Measurements from ENCODE around the gene C1QTNF12. TPM values are rescaled to one million over a fixed set of nuclear protein-coding genes. Genes with fewer than 3 reads are reported as not detected.

Gene C1QTNF12
- total RNA-seq, 1 donor from 2014 or later, result 0.28 TPM

- TF ChIP-seq EZH2 (IDR thresholded peaks at IDR 0.05) (no peak), EZH2phosphoT487 (IDR thresholded peaks at IDR 0.05) (no peak)
- TF ChIP-seq, protein P1, sequence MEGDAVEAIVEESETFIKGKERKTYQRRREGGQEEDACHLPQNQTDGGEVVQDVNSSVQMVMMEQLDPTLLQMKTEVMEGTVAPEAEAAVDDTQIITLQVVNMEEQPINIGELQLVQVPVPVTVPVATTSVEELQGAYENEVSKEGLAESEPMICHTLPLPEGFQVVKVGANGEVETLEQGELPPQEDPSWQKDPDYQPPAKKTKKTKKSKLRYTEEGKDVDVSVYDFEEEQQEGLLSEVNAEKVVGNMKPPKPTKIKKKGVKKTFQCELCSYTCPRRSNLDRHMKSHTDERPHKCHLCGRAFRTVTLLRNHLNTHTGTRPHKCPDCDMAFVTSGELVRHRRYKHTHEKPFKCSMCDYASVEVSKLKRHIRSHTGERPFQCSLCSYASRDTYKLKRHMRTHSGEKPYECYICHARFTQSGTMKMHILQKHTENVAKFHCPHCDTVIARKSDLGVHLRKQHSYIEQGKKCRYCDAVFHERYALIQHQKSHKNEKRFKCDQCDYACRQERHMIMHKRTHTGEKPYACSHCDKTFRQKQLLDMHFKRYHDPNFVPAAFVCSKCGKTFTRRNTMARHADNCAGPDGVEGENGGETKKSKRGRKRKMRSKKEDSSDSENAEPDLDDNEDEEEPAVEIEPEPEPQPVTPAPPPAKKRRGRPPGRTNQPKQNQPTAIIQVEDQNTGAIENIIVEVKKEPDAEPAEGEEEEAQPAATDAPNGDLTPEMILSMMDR (IDR thresholded peaks at IDR 0.05), result no peak
- Mint-ChIP-seq H3K36me3 (peaks cover 32% of the 10 kb centered on the region), H3K9me3 (no peaks in the 10 kb centered on the region), H3K4me3 (no peak overlapping the region), H3K27me3 (ENCODE audit: insufficient read depth, low read depth) (peaks cover 3% of the 10 kb centered on the region), H3K4me1 (peaks cover 3% of the 10 kb centered on the region), H3K27ac (no peak overlapping the region)
- Histone ChIP-seq H3K4me2 (no peak overlapping the region), H3K36me3 (no peaks in the 10 kb centered on the region), H2AFZ (replicated peaks) (no peak overlapping the region), H3K79me2 (ENCODE audit: low read depth) (peaks cover 6% of the 10 kb centered on the region), H4K20me1 (ENCODE audit: low read depth) (peaks cover 82% of the 10 kb centered on the region), H3K4me3 (no peak overlapping the region), H3K9me3 (ENCODE audit: low read depth) (no peaks in the 10 kb centered on the region), H3K4me1 (no peaks in the 10 kb centered on the region), H3K9ac (no peak overlapping the region), H3F3A (ENCODE audit: low read depth) (no peaks in the 10 kb centered on the region), H3K27ac (no peak overlapping the region), H3K27me3 (no peaks in the 10 kb centered on the region)
- no peak for DNase-seq (ENCODE audit: low spot score)
These were observed 16.2 kb upstream of the C1QTNF12 start for GRCh38 chr1:1262758-1263157.

DNA sequence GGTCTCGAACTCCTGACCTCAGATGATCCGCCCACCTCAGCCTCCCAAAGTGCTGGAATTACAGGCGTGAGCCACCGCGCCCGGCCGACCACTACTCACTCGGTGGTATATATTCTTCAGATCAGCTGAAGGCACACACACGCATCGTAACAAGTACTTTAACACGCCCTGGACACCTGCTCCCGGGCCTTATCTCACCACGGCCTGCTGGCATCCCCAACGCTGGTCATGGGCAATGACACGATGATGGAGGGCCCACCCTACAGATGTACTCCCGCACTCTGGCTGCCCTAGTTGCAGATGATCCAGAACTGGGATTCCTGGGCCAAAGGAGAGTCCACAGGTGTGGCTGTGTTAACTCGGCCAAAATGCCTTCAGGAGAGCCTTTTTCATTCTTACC, 15.5 kb upstream of the C1QTNF12 start:
- no peaks in the 10 kb centered on the region for H3K9me3 Mint-ChIP-seq
- Histone ChIP-seq H3K9ac (no peak overlapping the region), H3K27me3 (no peaks in the 10 kb centered on the region), H3K4me1 (no peaks in the 10 kb centered on the region), H2AFZ (replicated peaks) (no peak overlapping the region), H3K4me2 (no peak overlapping the region), H3K4me3 (no peak overlapping the region), H3K36me3 (no peaks in the 10 kb centered on the region), H3K27ac (no peak overlapping the region), H3K9me3 (ENCODE audit: low read depth) (no peaks in the 10 kb centered on the region), H3F3A (ENCODE audit: low read depth) (no peaks in the 10 kb centered on the region), H4K20me1 (ENCODE audit: low read depth) (peaks cover 79% of the 10 kb centered on the region), H3K79me2 (ENCODE audit: low read depth) (no peaks in the 10 kb centered on the region)
- peaks cover 3% of the 10 kb centered on the region for H3K4me1 Mint-ChIP-seq
- peaks cover 3% of the 10 kb centered on the region for H3K27me3 Mint-ChIP-seq (ENCODE audit: insufficient read depth, low read depth)
- TF ChIP-seq, protein P1 (IDR thresholded peaks at IDR 0.05), result no peak
- no peak for TF ChIP-seq EZH2 (IDR thresholded peaks at IDR 0.05)
- no peak for TF ChIP-seq EZH2phosphoT487 (IDR thresholded peaks at IDR 0.05)
- no peak overlapping the region for H3K27ac Mint-ChIP-seq
- DNase-seq (ENCODE audit: low spot score), result no peak
- no peak overlapping the region for H3K4me3 Mint-ChIP-seq
- H3K36me3 Mint-ChIP-seq, result peaks cover 31% of the 10 kb centered on the region

GRCh38 chr1:1260843-1261560, 14.5 kb upstream of the C1QTNF12 start:
- Histone ChIP-seq H3K27ac (no peak overlapping the region), H2AFZ (replicated peaks) (no peak overlapping the region), H4K20me1 (ENCODE audit: low read depth) (peaks cover 70% of the 10 kb centered on the region), H3K4me1 (no peaks in the 10 kb centered on the region), H3F3A (ENCODE audit: low read depth) (no peaks in the 10 kb centered on the region), H3K4me2 (no peak overlapping the region), H3K9ac (no peak overlapping the region), H3K36me3 (no peaks in the 10 kb centered on the region), H3K27me3 (no peaks in the 10 kb centered on the region), H3K4me3 (no peak overlapping the region), H3K79me2 (ENCODE audit: low read depth) (no peaks in the 10 kb centered on the region), H3K9me3 (ENCODE audit: low read depth) (no peaks in the 10 kb centered on the region)
- DNase-seq (ENCODE audit: low spot score), result no peak
- Mint-ChIP-seq H3K4me1 (peaks cover 3% of the 10 kb centered on the region), H3K36me3 (peaks cover 31% of the 10 kb centered on the region), H3K9me3 (no peaks in the 10 kb centered on the region), H3K4me3 (no peak overlapping the region), H3K27me3 (ENCODE audit: insufficient read depth, low read depth) (peaks cover 3% of the 10 kb centered on the region), H3K27ac (no peak overlapping the region)
- TF ChIP-seq EZH2phosphoT487 (IDR thresholded peaks at IDR 0.05) (no peak), EZH2 (IDR thresholded peaks at IDR 0.05) (no peak)
- TF ChIP-seq, protein P1 (IDR thresholded peaks at IDR 0.05), result no peak

Data from neural progenitor cell (in vitro differentiated cells).